Measurements from ENCODE around the gene ARTN. TPM values are rescaled to one million over a fixed set of nuclear protein-coding genes. Genes with fewer than 3 reads are reported as not detected.

ARTN gene
- total RNA-seq, 1 experiment from 2014 or later = 10.6 TPM

DNA sequence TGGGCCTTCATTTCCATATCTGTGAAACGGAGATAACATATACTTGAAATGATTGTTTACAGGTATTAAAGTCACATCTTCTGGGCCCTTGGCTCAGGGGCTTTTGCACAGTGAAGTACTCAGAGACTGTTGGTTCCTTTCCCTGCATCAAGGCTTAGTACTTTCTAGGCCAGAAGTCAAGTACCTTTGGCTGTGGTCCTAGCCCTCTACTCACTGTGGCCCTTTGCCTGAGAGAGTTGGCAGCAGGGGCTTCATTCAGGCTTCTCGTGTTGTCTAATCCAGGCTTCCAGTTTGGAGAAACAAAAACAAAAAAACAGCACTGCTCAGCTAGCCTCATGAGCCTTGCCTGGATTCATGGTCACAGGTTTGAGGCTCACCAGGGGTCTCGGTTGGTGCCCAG is 28.1 kb downstream of the ARTN start:
- Histone ChIP-seq H3T11ph (ENCODE audit: low read length) (no peak overlapping the region), H3K9ac (ENCODE audit: extremely low read depth, insufficient read length, low read length) (no peak overlapping the region), H2BK20ac (ENCODE audit: low read depth, low read length, poor library complexity, severe bottlenecking) (no peak overlapping the region), H3K23me2 (ENCODE audit: insufficient read length, low read depth, low read length, poor library complexity, severe bottlenecking) (no peaks in the 10 kb centered on the region), H4K5ac (ENCODE audit: insufficient read length, low read depth, low read length) (no peak overlapping the region), H3K9me3 (ENCODE audit: control insufficient read depth, low read depth, low read length) (no peaks in the 10 kb centered on the region), H3K23ac (ENCODE audit: insufficient read length, low read depth, low read length) (no peak overlapping the region), H3K27me3 (ENCODE audit: insufficient read depth, low read length) (no peaks in the 10 kb centered on the region), H3K56ac (ENCODE audit: insufficient read length, low read depth, low read length) (no peak overlapping the region), H4K91ac (ENCODE audit: insufficient read length, low read depth, low read length) (no peak overlapping the region), H3K79me2 (ENCODE audit: insufficient read depth, low read length) (no peaks in the 10 kb centered on the region), H4K20me1 (ENCODE audit: control insufficient read depth, insufficient read depth, insufficient read length) (no peaks in the 10 kb centered on the region), H2BK15ac (ENCODE audit: low read depth, low read length) (no peak overlapping the region), H3K4me2 (ENCODE audit: insufficient read depth, insufficient read length, low read length) (no peak overlapping the region), H2AK5ac (ENCODE audit: insufficient read length, low read length) (no peak overlapping the region), H3K18ac (ENCODE audit: insufficient read length, low read depth, low read length) (no peak overlapping the region), H2BK12ac (ENCODE audit: insufficient read length, low read depth, low read length) (no peak overlapping the region), H3K14ac (ENCODE audit: insufficient read depth, low read length) (no peak overlapping the region), H3K79me1 (ENCODE audit: insufficient read depth, low read depth, low read length, poor library complexity, severe bottlenecking) (no peaks in the 10 kb centered on the region), H3K4me1 (ENCODE audit: insufficient read depth, low read length) (no peaks in the 10 kb centered on the region), H2AFZ (ENCODE audit: low read length) (no peak overlapping the region), H2BK5ac (ENCODE audit: insufficient read length, low read length) (no peak overlapping the region), H3K4ac (ENCODE audit: low read depth, low read length) (no peak overlapping the region), H4K8ac (replicated peaks; ENCODE audit: insufficient read length, low read depth, low read length) (no peak overlapping the region), H2BK120ac (ENCODE audit: low read depth, low read length, poor library complexity, severe bottlenecking) (no peak overlapping the region), H3K27ac (ENCODE audit: insufficient read length, low read depth, low read length) (no peak overlapping the region)
- Mint-ChIP-seq H3K9me3 (no peaks in the 10 kb centered on the region), H3K27me3 (ENCODE audit: low read depth) (no peaks in the 10 kb centered on the region), H3K4me1 (no peaks in the 10 kb centered on the region), H3K36me3 (ENCODE audit: insufficient read depth in 1 of 3, low read depth in 3 of 3) (peaks cover 1 to 22% (median 16%) of the 10 kb centered on the region in 3 experiments; a peak in 5 of 7 replicates), H3K4me3 (no peak overlapping the region), H3K27ac (no peak overlapping the region; a peak in 1 of 7 replicates)
- no CpG with 5 or more reads among the region's 3 CpGs for WGBS (ENCODE audit: extremely low coverage, insufficient read length, low lambda C conversion rate)
- DNase-seq = no peak
- no peak for TF ChIP-seq CTCF (conservative IDR thresholded peaks at IDR 0.05)
